H9 (cell line): ENCODE results near the gene OR2H2. TPM values are rescaled to one million over a fixed set of nuclear protein-coding genes. Genes with fewer than 3 reads are reported as not detected.

Experiments used
- DNase-seq: peaks from one replicate; pipeline ENCODE4 v3.0.0-alpha.2; 2017
- H2AFZ ChIP-seq: one replicate; pipeline ENCODE4 v1.6.1; 2013; ENCODE audit warnings: mild to moderate bottlenecking, low read length, control low read depth, moderate library complexity
- H2AK5ac ChIP-seq: 2 replicates; pipeline ENCODE4 v1.6.1; 2013; ENCODE audit warnings: low read length, control low read depth, mixed read lengths; ENCODE audit not compliant: insufficient read length
- H2BK120ac ChIP-seq: one replicate; pipeline ENCODE4 v1.6.1; 2013; ENCODE audit warnings: low read depth, mild to moderate bottlenecking, low read length, control low read depth, inconsistent platforms; ENCODE audit not compliant: poor library complexity, severe bottlenecking
- H2BK12ac ChIP-seq: 2 replicates; pipeline ENCODE4 v1.6.1; 2013; ENCODE audit warnings: low read length, control low read depth, mixed read lengths, low read depth; ENCODE audit not compliant: insufficient read length
- H2BK15ac ChIP-seq: 2 replicates; pipeline ENCODE4 v1.6.1; 2013; ENCODE audit warnings: low read depth, low read length, control low read depth
- H2BK20ac ChIP-seq: one replicate; pipeline ENCODE4 v1.6.1; 2013; ENCODE audit warnings: low read depth, mild to moderate bottlenecking, low read length, control low read depth, inconsistent platforms; ENCODE audit not compliant: poor library complexity, severe bottlenecking
- H2BK5ac ChIP-seq: 2 replicates; pipeline ENCODE4 v1.6.1; 2013; ENCODE audit warnings: low read length, control low read depth, mixed read lengths; ENCODE audit not compliant: insufficient read length
- H3K14ac ChIP-seq: 2 replicates; pipeline ENCODE4 v1.6.1; 2013; ENCODE audit warnings: low read length, control low read depth; ENCODE audit not compliant: insufficient read depth
- H3K18ac ChIP-seq: 2 replicates; pipeline ENCODE4 v1.6.1; 2013; ENCODE audit warnings: low read depth, mild to moderate bottlenecking, mixed read lengths, low read length, control low read depth; ENCODE audit not compliant: insufficient read length
- H3K23ac ChIP-seq: 2 replicates; pipeline ENCODE4 v1.6.1; 2013; ENCODE audit warnings: low read length, control low read depth, mixed read lengths, low read depth; ENCODE audit not compliant: insufficient read length
- H3K23me2 ChIP-seq: 2 replicates; pipeline ENCODE4 v1.6.1; 2013; ENCODE audit warnings: low read depth, mild to moderate bottlenecking, mixed read lengths, low read length, control low read depth; ENCODE audit not compliant: insufficient read length, poor library complexity, severe bottlenecking
- H3K27ac ChIP-seq: 2 replicates; pipeline ENCODE4 v1.5.1; 2013; ENCODE audit warnings: low read length, control low read depth, mixed read lengths, low read depth; ENCODE audit not compliant: insufficient read length
- H3K27me3 ChIP-seq: 2 replicates; pipeline ENCODE4 v1.6.1; 2013; ENCODE audit warnings: low read length, control low read depth, inconsistent platforms; ENCODE audit not compliant: insufficient read depth
- H3K4ac ChIP-seq: 2 replicates; pipeline ENCODE4 v1.6.1; 2013; ENCODE audit warnings: low read depth, mild to moderate bottlenecking, control low read depth, inconsistent platforms, low read length, moderate library complexity
- H3K4me1 ChIP-seq: 2 replicates; pipeline ENCODE4 v1.6.1; 2013; ENCODE audit warnings: low read length, control low read depth, inconsistent platforms; ENCODE audit not compliant: insufficient read depth
- H3K4me2 ChIP-seq: 2 replicates; pipeline ENCODE4 v1.6.1; 2013; ENCODE audit warnings: low read length, control low read depth, mixed read lengths; ENCODE audit not compliant: insufficient read length, insufficient read depth
- H3K56ac ChIP-seq: 2 replicates; pipeline ENCODE4 v1.6.1; 2013; ENCODE audit warnings: low read depth, mild to moderate bottlenecking, mixed read lengths, low read length, control low read depth; ENCODE audit not compliant: insufficient read length
- H3K79me1 ChIP-seq: 2 replicates; pipeline ENCODE4 v1.6.1; 2013; ENCODE audit warnings: low read depth, mild to moderate bottlenecking, moderate library complexity, low read length, control low read depth, inconsistent platforms; ENCODE audit not compliant: insufficient read depth, poor library complexity, severe bottlenecking
- H3K79me2 ChIP-seq: 2 replicates; pipeline ENCODE4 v1.6.1; 2013; ENCODE audit warnings: low read length, control low read depth, inconsistent platforms; ENCODE audit not compliant: insufficient read depth
- H3K9ac ChIP-seq: 2 replicates; pipeline ENCODE4 v1.6.1; 2013; ENCODE audit warnings: low read length, control low read depth, mixed read lengths; ENCODE audit not compliant: insufficient read length; ENCODE audit errors: extremely low read depth
- H3K9me3 ChIP-seq: one replicate; pipeline ENCODE4 v1.6.1; 2013; ENCODE audit warnings: low read depth, low read length, inconsistent platforms; ENCODE audit not compliant: control insufficient read depth
- H3T11ph ChIP-seq: one replicate; pipeline ENCODE4 v1.6.1; 2013; ENCODE audit warnings: mild to moderate bottlenecking, low read length, control low read depth, inconsistent platforms
- H4K20me1 ChIP-seq: one replicate; pipeline ENCODE4 v1.6.1; 2013; ENCODE audit not compliant: control insufficient read depth, insufficient read length, insufficient read depth
- H4K5ac ChIP-seq: 2 replicates; pipeline ENCODE4 v1.6.1; 2013; ENCODE audit warnings: low read depth, mild to moderate bottlenecking, mixed read lengths, low read length, control low read depth; ENCODE audit not compliant: insufficient read length
- H4K8ac ChIP-seq: replicated peaks from 2 replicates; pipeline ENCODE4 v1.6.1; 2013; ENCODE audit warnings: low read length, control low read depth, mixed read lengths, low read depth; ENCODE audit not compliant: insufficient read length
- H4K91ac ChIP-seq: 2 replicates; pipeline ENCODE4 v1.6.1; 2013; ENCODE audit warnings: low read depth, mild to moderate bottlenecking, moderate library complexity, mixed read lengths, low read length, control low read depth; ENCODE audit not compliant: insufficient read length
- H3K27ac Mint-ChIP-seq, 3 experiments: 2 replicates in 2 of 3; 3 replicates in 1 of 3; pipeline ENCODE4 v1.8.0; 2020 to 2021; ENCODE audit warnings: mixed read lengths in 3 of 3, mild to moderate bottlenecking in 1 of 3, moderate library complexity in 1 of 3
- H3K27me3 Mint-ChIP-seq: 2 replicates; pipeline ENCODE4 v1.8.0; 2021; ENCODE audit warnings: low read depth, mild to moderate bottlenecking, moderate library complexity, mixed read lengths
- H3K36me3 Mint-ChIP-seq, 3 experiments: 2 replicates in 2 of 3; 3 replicates in 1 of 3; pipeline ENCODE4 v1.8.0; 2020 to 2021; ENCODE audit warnings: low read depth in 3 of 3, mixed read lengths in 3 of 3; ENCODE audit not compliant: insufficient read depth in 1 of 3
- H3K4me1 Mint-ChIP-seq, 2 experiments: 2 replicates each; pipeline ENCODE4 v1.8.0; 2020; ENCODE audit warnings: mixed read lengths in 2 of 2
- H3K4me3 Mint-ChIP-seq, 2 experiments: 2 replicates in 1 of 2; 3 replicates in 1 of 2; pipeline ENCODE4 v1.8.0; 2020 to 2021; ENCODE audit warnings: mild to moderate bottlenecking in 2 of 2, mixed read lengths in 2 of 2, moderate library complexity in 1 of 2
- H3K9me3 Mint-ChIP-seq, 2 experiments: 2 replicates in 1 of 2; 3 replicates in 1 of 2; pipeline ENCODE4 v1.8.0; 2020; ENCODE audit warnings: mild to moderate bottlenecking in 2 of 2, mixed read lengths in 2 of 2, moderate library complexity in 1 of 2
- WGBS: extraction: QIAGEN DNeasy Blood & Tissue Kit; methylation state at CpG from one replicate; pipeline ENCODE4 v1.1.7; 2013; ENCODE audit warnings: missing lambda C conversion rate, low lambda C conversion rate, mixed read lengths; ENCODE audit not compliant: insufficient read length; ENCODE audit errors: extremely low coverage; 5-methylcytosine and 5-hydroxymethylcytosine counted together
- total RNA-seq: library from RNA; stranded (reverse); gene quantifications from 2 replicates; pipeline ENCODE4 v1.2.1, GENCODE V29; 2021
- TF ChIP-seq, protein P1 (sequence below): fragments of 200-600 bp; sonication (generic); conservative IDR thresholded peaks from 3 replicates; pipeline ENCODE4 v1.8.0; 2021; ENCODE audit warnings: antibody characterized with exemption, mild to moderate bottlenecking

OR2H2 gene
- total RNA-seq, 1 experiment from 2014 or later: not detected

DNA sequence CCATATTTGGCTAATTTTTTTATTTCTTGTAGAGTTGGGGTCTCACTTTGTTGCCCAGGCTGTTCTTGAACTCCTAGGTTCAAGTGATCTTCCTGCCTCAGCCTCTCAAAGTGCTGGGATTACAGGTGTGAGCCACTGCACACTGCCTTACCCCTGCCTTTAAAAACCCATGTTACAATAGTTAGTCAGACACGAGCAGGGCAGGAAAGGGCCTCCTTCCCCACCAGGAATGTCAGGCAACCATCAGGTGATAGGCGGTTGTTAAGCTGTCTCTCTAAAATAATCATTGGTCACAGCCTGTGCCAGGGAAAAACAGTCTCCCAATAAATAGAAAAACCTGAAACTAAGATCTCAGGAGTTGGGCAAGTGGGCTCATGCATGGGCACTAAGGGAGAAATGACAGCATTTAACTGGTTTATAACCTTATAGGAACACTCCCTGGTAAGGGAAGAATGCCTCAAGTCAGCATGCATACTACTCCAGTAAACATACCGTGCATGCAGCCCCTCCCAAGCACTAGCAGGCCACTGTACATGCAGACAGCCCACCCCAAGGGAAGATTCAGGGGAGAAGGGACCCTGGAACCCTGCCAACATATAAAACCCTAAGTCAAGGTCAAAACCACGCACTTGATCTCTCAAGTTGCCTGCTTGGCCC is 8.4 kb downstream of the OR2H2 start:
- Histone ChIP-seq H4K5ac (no peak overlapping the region), H3K23me2 (no peaks in the 10 kb centered on the region), H3K4me2 (no peak overlapping the region), H2BK12ac (no peak overlapping the region), H3K23ac (no peak overlapping the region), H3K56ac (no peak overlapping the region), H2BK20ac (no peak overlapping the region), H3K9me3 (no peaks in the 10 kb centered on the region), H3K14ac (no peak overlapping the region), H3K79me1 (no peaks in the 10 kb centered on the region), H3K9ac (no peak overlapping the region), H2AK5ac (no peak overlapping the region), H2BK120ac (no peak overlapping the region), H3K18ac (no peak overlapping the region), H3K79me2 (no peaks in the 10 kb centered on the region), H2BK15ac (no peak overlapping the region), H3K4ac (no peak overlapping the region), H4K91ac (no peak overlapping the region), H4K8ac (no peak overlapping the region), H3K27ac (no peak overlapping the region), H3K4me1 (0 out of 2 replicates have a peak, but pooled peaks cover 3% of the 10 kb centered on the region), H3K27me3 (no peaks in the 10 kb centered on the region), H2AFZ (no peak overlapping the region), H3T11ph (no peak overlapping the region), H2BK5ac (no peak overlapping the region), H4K20me1 (no peaks in the 10 kb centered on the region)
- TF ChIP-seq, protein P1, sequence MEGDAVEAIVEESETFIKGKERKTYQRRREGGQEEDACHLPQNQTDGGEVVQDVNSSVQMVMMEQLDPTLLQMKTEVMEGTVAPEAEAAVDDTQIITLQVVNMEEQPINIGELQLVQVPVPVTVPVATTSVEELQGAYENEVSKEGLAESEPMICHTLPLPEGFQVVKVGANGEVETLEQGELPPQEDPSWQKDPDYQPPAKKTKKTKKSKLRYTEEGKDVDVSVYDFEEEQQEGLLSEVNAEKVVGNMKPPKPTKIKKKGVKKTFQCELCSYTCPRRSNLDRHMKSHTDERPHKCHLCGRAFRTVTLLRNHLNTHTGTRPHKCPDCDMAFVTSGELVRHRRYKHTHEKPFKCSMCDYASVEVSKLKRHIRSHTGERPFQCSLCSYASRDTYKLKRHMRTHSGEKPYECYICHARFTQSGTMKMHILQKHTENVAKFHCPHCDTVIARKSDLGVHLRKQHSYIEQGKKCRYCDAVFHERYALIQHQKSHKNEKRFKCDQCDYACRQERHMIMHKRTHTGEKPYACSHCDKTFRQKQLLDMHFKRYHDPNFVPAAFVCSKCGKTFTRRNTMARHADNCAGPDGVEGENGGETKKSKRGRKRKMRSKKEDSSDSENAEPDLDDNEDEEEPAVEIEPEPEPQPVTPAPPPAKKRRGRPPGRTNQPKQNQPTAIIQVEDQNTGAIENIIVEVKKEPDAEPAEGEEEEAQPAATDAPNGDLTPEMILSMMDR: no peak
- Mint-ChIP-seq H3K9me3 (no peaks in the 10 kb centered on the region; a peak in 1 of 5 replicates), H3K4me3 (no peak overlapping the region), H3K27me3 (no peaks in the 10 kb centered on the region), H3K36me3 (peaks cover 0 to 4% (median 3%) of the 10 kb centered on the region in 3 experiments; a peak in 3 of 7 replicates), H3K27ac (peak overlapping the region in 1 of 3 experiments; percentile 26; a peak in 1 of 7 replicates), H3K4me1 (peaks cover 14 to 22% of the 10 kb centered on the region in 2 experiments)
- DNase-seq: no peak
- WGBS: no CpG with 5 or more reads among the region's 4 CpGs
